Natural killer cell (primary cell): ENCODE measurements around the gene LDAH. TPM values are rescaled to one million over a fixed set of nuclear protein-coding genes. Genes with fewer than 3 reads are reported as not detected.

ENCODE experiments used
- ATAC-seq, 3 donors: fragments of 150-1000 bp in 2 of 3; fragments of 200-7000 bp in 1 of 3; cut with Tn5 transposase; 1 replicate in 1 of 3; 2 replicates in 2 of 3; pipeline ENCODE4 v1.10.0; 2021; ENCODE audit warnings: mild to moderate bottlenecking in 2 of 3, moderate library complexity in 2 of 3
- DNase-seq, 2 donors: peaks; one replicate each; pipeline versions ENCODE4 v3.0.0 to v3.0.0-alpha.2; 2013 to 2021; ENCODE audit warnings: mixed read lengths in 1 of 2
- H3K27ac ChIP-seq: one replicate; pipeline ENCODE4 v1.5.1; 2013; ENCODE audit warnings: mild to moderate bottlenecking, low read length
- H3K27me3 ChIP-seq: one replicate; pipeline ENCODE4 v1.6.1; 2013; ENCODE audit warnings: low read length; ENCODE audit not compliant: control insufficient read depth, insufficient read depth
- H3K36me3 ChIP-seq: one replicate; pipeline ENCODE4 v1.6.1; 2013; ENCODE audit warnings: low read length; ENCODE audit not compliant: control insufficient read depth, insufficient read depth
- H3K4me1 ChIP-seq: one replicate; pipeline ENCODE4 v1.6.1; 2013; ENCODE audit warnings: low read length; ENCODE audit not compliant: control insufficient read depth, insufficient read depth
- H3K4me3 ChIP-seq: one replicate; pipeline ENCODE4 v1.5.1; 2013; ENCODE audit warnings: low read length
- H3K9me3 ChIP-seq: one replicate; pipeline ENCODE4 v1.6.1; 2013; ENCODE audit warnings: low read length; ENCODE audit not compliant: control insufficient read depth, insufficient read depth
- H3K27ac Mint-ChIP-seq, 2 donors: one replicate each; pipeline ENCODE4 v1.8.0; 2022; ENCODE audit warnings: mild to moderate bottlenecking in 2 of 2, mixed read lengths in 2 of 2, moderate library complexity in 1 of 2
- H3K27me3 Mint-ChIP-seq, 2 donors: one replicate each; pipeline ENCODE4 v1.8.0; 2022; ENCODE audit warnings: low read depth in 2 of 2, mixed read lengths in 2 of 2
- H3K36me3 Mint-ChIP-seq: one replicate; pipeline ENCODE4 v1.8.0; 2022; ENCODE audit warnings: mixed read lengths
- H3K4me1 Mint-ChIP-seq, 2 donors: one replicate each; pipeline ENCODE4 v1.8.0; 2022; ENCODE audit warnings: mixed read lengths in 2 of 2
- H3K4me3 Mint-ChIP-seq: one replicate; pipeline ENCODE4 v1.8.0; 2022; ENCODE audit warnings: mild to moderate bottlenecking, moderate library complexity, mixed read lengths
- H3K9me3 Mint-ChIP-seq, 2 donors: one replicate each; pipeline ENCODE4 v1.8.0; 2022; ENCODE audit warnings: mixed read lengths in 2 of 2
- WGBS: methylation state at CpG from one replicate; pipeline ENCODE4 v1.1.7; 2013; ENCODE audit warnings: missing lambda C conversion rate; ENCODE audit not compliant: insufficient coverage; 5-methylcytosine and 5-hydroxymethylcytosine counted together
- intact Hi-C: fragments of 100-400 bp; cut with micrococcal nuclease; formaldehyde crosslinking; loops from one replicate; pipeline ENCODE4 v1.14.2; 2022
- total RNA-seq, 4 donors: library from RNA; stranded (reverse); fragments of 120-200 nt in 1 of 4; gene quantifications; one replicate each; pipeline versions ENCODE4 v1.2.3 to v1.2.4, GENCODE V29; 2013 to 2022
- TF ChIP-seq, protein P1 (sequence below): fragments of 200-600 bp; IDR thresholded peaks from one replicate; pipeline ENCODE4 v1.8.0; 2022; ENCODE audit warnings: antibody characterized with exemption

Gene LDAH
- total RNA-seq, 3 donors from 2014 or later (not counting 1 experiment from before 2014, with no cell fraction given), result 14.5 to 25.6 (median 17.2) TPM

DNA sequence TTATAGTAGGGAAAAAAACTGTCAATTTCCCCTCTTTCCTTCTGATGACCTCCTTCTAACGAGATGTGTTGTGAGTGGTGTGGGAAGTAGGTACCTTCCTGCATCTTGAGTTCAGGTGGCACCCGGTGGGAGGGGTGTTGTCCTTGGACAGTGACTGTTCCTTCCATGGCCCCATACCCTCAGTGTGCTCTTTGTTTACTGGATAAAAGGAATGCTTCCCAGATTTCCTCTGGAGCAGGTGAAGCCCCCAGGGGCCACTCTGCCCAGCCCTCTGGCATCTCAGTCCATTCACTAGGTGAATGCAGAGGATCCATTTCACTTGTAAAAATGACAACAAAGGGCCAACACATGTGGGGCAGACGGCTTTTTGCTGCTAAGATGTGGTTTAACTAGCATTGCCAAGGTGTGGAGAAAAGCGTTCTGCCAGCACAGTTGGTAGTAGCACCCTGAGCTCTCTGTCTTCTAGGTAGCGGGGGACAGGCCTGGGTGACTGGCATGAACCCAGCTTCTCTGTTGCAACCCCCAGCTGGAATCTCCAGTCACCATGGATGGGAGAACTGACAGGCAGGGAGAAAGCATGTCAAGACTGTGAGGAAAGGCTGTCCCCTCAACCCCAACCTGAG is 149.1 kb downstream of the LDAH start:
- TF ChIP-seq, protein P1, sequence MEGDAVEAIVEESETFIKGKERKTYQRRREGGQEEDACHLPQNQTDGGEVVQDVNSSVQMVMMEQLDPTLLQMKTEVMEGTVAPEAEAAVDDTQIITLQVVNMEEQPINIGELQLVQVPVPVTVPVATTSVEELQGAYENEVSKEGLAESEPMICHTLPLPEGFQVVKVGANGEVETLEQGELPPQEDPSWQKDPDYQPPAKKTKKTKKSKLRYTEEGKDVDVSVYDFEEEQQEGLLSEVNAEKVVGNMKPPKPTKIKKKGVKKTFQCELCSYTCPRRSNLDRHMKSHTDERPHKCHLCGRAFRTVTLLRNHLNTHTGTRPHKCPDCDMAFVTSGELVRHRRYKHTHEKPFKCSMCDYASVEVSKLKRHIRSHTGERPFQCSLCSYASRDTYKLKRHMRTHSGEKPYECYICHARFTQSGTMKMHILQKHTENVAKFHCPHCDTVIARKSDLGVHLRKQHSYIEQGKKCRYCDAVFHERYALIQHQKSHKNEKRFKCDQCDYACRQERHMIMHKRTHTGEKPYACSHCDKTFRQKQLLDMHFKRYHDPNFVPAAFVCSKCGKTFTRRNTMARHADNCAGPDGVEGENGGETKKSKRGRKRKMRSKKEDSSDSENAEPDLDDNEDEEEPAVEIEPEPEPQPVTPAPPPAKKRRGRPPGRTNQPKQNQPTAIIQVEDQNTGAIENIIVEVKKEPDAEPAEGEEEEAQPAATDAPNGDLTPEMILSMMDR, result no peak
- Histone ChIP-seq H3K36me3 (no peaks in the 10 kb centered on the region), H3K9me3 (no peaks in the 10 kb centered on the region), H3K4me3 (no peak overlapping the region), H3K27ac (no peak overlapping the region), H3K4me1 (peaks cover 28% of the 10 kb centered on the region), H3K27me3 (peaks cover 29% of the 10 kb centered on the region)
- 76% methylated on average over 4 of the region's 5 CpGs for WGBS
- H3K27me3 Mint-ChIP-seq, result peaks cover 26 to 34% of the 10 kb centered on the region in 2 donors
- no peak overlapping the region for H3K27ac Mint-ChIP-seq
- ATAC-seq (no peak), DNase-seq (no peak)
- intact Hi-C loops, result no loop called here
- H3K36me3 Mint-ChIP-seq, result no peaks in the 10 kb centered on the region
- H3K9me3 Mint-ChIP-seq, result no peaks in the 10 kb centered on the region
- H3K4me3 Mint-ChIP-seq, result no peak overlapping the region
- H3K4me1 Mint-ChIP-seq, result peaks cover 0 to 5% of the 10 kb centered on the region in 2 donors

DNA sequence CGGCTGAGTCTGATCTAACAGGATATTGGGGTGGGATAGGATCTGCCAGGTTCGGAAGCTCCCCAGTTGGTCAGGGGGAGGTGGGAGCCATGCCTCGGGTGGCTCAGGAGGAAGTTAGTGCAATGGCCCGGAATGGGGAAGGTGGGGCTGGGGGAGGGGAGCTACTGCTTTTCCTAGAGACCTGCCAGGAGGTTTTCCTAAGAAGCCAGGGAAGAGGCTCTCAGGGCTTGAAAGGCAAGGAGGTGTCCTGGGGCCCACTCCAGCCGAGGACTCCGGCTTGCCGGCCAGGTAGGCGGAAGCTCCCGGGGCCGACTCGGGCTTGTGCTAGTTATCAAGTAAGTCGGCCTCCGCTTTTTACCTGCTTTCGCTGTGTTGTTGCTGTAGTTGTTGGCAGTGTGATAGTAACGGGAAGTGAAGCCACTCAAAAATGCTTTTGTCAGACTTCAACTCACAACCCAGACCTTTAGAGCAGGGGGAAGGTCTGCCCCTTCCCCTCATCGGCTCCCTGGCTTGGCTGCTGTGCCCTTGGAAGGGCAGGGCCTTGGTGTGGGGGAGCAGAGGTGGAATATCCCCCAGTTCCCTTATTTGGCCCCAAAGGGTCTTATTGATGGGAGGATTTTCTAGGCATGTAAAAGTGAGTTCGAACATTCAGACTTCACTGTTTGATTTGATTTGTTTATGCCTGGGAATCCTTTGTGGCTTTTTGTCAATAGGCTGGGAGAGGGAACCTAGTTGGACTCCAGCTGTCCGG is 150.5 kb downstream of the LDAH start:
- ATAC-seq (no peak), DNase-seq (no peak)
- intact Hi-C loops, result no loop called here
- TF ChIP-seq, protein P1, result no peak
- H3K27me3 ChIP-seq, result peaks cover 43% of the 10 kb centered on the region
- WGBS, result 57% methylated on average over 17 of the region's 18 CpGs
- H3K9me3 ChIP-seq, result no peaks in the 10 kb centered on the region
- Mint-ChIP-seq H3K36me3 (no peaks in the 10 kb centered on the region), H3K4me3 (no peak overlapping the region), H3K9me3 (no peaks in the 10 kb centered on the region), H3K27me3 (peaks cover 37 to 43% of the 10 kb centered on the region in 2 donors), H3K4me1 (peaks cover 0 to 5% of the 10 kb centered on the region in 2 donors), H3K27ac (no peak overlapping the region)
- H3K27ac ChIP-seq, result no peak overlapping the region
- no peaks in the 10 kb centered on the region for H3K36me3 ChIP-seq
- peaks cover 29% of the 10 kb centered on the region for H3K4me1 ChIP-seq
- no peak overlapping the region for H3K4me3 ChIP-seq

DNA sequence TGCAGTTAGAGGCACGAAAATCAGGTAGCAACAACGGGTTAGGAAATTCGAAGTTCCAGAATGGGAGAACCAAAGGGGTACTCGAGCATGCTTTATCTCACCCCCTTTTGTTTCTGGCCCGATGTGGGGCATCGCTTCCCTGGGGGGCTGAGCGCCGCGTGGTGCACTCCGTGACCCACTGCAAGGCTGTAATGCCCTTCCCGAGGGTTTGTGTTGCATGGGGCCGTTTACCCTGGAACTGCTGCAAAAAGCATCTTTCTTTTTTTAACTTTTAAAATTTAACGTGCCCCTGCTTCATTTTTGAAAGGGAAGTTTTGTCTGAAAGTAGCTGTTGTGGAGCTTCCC is 151.2 kb downstream of the LDAH start:
- intact Hi-C loops, result no loop called here
- Histone ChIP-seq H3K4me1 (peaks cover 30% of the 10 kb centered on the region), H3K27ac (no peak overlapping the region), H3K27me3 (peaks cover 44% of the 10 kb centered on the region), H3K36me3 (no peaks in the 10 kb centered on the region), H3K9me3 (no peaks in the 10 kb centered on the region), H3K4me3 (no peak overlapping the region)
- Mint-ChIP-seq H3K27ac (no peak overlapping the region), H3K4me3 (no peak overlapping the region), H3K4me1 (peaks cover 0 to 5% of the 10 kb centered on the region in 2 donors), H3K36me3 (no peaks in the 10 kb centered on the region), H3K9me3 (no peaks in the 10 kb centered on the region), H3K27me3 (peaks cover 37 to 43% of the 10 kb centered on the region in 2 donors)
- TF ChIP-seq, protein P1, result no peak
- WGBS, result 47% methylated on average over 11 of the region's 13 CpGs
- DNase-seq (no peak), ATAC-seq (no peak)
